NCI-H146 (cell line): Measurements from ENCODE around the gene CACTIN.
"Not testable (repeated sequence)": the region's sequence is repeated elsewhere in the genome, so short reads cannot be mapped to it uniquely, and the experiment has no call there.

Experiments used
- DNase-seq: peaks from one replicate; lab custom pipeline; 2025; lab: John Stamatoyannopoulos, UW

The CACTIN gene

DNA sequence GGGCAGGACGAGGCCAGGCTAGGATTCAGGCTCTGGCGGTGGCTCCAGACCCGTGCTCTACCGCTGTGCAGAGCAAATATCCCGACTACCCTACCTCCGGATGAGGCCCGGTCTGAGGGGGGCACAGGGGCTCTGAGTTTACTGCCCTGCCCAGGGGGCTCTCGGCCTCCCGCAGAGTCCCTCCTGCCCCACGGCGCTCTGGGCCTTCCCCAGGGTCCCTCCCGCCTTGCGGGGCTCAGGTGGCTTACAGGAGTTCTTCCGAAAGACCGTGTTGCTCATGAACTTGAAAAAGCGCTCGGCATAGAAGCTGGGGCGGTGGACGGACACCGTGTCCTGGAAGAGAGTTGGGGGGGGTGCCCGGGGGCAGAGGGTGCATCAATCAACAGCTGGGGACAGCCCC, 19.1 kb upstream of the CACTIN start:
- DNase-seq, result no peak

DNA sequence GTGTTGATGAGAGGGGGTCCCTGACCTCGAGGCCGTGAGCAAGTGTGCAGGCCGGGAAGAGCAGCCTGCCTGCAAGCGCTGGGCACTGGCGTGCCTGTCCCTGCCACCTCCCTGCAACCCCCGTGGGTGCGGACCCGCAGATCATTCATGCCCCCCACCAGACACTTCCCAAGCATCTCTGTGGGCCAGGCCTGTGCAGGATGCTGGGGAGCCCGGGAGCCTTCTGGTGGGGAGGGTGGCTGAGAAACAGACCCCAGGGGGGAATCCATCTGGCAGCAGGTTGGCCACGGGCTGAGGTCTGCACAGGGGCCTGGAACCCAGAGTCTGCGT, 18.4 kb upstream of the CACTIN start:
- no peak for DNase-seq

DNA sequence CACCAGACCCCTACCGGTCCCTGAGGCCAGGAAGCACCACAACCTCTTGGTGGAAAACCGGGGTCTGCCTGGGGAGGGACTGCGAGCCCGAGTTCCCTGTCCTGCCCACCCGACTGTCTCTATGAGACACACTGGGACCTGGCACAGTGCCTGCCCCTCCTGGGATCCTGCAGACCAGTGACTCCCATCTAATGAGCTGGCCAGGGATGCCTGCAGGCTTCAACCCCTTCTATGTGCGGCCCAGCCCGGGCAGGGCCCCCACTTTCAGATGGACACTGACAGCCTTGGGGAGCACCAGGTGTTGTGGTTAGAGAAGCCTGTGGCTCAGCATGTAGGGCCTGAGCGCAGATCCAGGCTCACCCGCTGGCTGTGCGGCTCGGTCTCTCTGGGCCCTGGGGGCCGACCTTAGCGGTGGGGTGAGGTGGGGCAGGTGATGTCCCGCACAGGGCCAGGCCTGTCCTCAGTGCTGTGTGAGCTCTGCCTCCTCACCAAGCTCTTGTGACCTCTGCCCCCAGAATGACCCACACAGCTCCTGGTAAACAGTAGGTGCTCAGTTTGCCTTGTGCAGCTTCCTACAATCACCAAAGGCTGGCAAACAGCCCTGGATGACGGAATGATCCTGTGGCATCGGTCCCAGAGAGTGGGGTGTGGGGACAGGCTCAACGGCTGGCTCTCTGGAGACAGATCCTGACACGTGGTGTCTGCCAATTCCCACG, 17.9 kb upstream of the CACTIN start:
- DNase-seq, result no peak

- DNase-seq, result no peak
These were observed 17.2 kb upstream of the CACTIN start for GRCh38 chr19:3643674-3644313.

DNA sequence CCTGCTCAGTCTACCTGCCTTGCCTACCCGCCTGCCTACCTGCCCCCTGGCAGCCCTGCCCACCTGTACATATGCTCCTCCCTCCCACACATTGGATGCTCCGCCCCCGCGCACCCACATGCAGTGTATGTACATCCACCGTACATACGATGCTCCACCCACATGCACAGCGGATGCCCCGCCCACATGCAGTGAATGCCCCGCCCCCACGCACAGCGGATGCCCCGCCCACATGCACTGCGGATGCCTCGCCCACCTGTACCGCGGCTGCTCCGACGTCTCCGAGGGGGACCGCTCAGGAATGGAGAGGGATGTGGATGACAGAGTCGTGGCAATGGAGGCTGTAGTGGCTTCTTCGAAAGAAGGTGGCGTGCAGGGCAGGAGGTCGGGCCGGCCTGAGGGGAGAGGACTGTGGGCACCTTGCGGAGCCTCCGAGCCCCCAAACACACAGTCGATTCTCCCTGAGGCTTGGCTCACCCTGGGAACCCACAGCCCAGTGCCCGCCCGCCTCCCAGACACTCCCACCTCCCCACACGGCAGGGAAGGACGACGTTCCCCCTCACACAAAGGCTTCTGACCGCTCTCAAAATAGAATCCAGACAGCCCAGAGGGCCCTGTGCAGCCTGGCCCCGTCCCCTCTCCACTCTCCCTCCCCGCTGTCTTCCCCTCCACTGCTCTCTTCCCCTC, 16.5 kb upstream of the CACTIN start:
- no peak for DNase-seq

- DNase-seq, result no peak
These were observed 15.7 kb upstream of the CACTIN start for GRCh38 chr19:3642296-3642695.

- DNase-seq, result no peak
These were observed 15.1 kb upstream of the CACTIN start for GRCh38 chr19:3641515-3642269.

- no peak for DNase-seq
These were observed 12.9 kb upstream of the CACTIN start for GRCh38 chr19:3639479-3639878.

DNA sequence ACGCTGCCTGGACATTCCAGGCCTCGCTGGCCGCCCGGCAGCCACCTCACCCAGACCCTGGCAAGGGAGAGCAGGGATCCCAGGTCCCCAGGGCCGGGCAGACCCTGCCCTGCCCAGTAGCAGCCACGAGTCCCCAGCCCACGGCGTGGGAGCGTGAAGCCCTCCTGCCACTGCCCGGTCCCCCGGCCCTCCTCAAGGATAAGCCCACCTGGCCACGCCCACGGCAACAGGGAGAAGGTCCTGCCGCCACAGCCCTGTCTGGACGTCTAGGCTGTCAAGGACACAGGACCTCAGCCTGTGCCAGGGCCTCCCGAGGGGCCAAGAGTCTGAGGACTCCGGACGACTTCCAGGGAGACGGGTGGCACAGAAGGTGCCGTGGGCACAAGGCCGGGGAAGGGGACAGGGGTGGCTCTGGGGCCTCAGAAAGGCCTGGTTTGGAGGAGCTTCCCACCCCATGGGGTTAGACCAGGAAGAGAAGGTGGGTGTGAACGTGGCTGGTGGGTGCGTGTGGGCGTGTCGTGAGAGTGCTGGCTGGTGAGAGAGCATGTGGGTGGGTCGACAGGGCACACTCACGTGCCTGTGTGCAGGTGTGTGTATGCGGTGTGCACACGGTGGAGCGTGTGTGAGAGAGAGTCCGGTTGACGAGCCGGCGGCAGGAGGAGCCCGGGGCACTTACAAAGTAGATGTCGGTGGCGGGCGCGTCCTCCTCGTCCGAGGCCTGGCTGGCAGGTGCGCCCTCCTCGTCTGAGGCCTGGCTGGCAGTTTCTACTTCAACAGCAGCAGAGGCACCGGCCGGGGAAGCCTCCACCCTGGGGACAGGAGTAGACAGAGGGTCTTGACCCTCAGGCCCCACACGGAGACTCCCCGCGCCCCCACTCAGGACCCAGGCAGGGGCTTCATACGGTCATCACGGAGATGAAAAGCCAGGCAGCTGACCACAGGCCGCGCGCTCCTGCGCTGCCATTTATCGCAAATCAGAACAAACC, 11.9 kb upstream of the CACTIN start:
- no peak for DNase-seq

DNA sequence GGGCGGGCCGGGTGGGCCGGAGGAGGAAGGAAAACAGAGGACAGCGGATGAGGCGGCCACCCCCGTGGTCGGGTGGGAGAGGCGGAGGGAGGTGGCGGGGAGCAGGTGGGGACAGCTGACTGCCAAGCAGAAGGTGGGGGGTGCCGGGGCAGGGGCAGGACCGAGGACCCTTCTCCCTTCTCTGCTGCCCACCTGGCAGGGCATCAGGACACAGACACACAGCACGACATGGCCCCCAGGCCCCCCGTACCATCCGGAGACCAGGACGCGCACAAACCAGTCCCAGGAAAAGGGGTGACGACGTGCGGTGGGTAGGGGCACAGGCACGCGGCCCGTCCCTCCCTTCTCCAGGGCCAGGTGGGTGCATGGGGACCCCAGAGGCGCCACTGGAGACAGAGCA, 11.0 kb upstream of the CACTIN start:
- no peak for DNase-seq

GRCh38 chr19:3636962-3637361, 10.4 kb upstream of the CACTIN start:
- no peak for DNase-seq

GRCh38 chr19:3636506-3636905, 9.9 kb upstream of the CACTIN start:
- no peak for DNase-seq

- no peak for DNase-seq
These were observed 8.0 kb upstream of the CACTIN start for GRCh38 chr19:3634496-3635045.

DNA sequence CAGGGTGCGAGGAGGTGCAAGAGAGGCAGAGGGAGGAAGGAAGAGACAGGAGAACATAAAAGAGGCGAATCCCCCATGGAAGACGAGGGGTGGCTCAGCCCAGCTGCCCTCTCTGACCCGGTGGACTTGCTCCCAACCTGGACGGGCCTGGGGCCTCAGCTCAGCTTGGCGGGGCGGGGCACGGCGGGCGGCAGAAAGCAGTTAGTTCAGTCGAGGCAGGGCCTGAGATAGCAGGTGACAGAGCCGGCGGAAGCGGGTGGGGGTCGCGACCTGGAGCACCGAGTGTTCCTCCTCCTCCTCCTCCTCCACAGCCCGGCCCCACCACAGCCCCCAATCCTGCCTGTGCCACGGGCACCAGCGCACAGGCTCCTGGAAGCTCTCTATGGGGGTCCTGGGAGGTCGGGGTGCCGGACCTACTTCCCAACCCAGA, 7.0 kb upstream of the CACTIN start:
- no peak for DNase-seq

DNA sequence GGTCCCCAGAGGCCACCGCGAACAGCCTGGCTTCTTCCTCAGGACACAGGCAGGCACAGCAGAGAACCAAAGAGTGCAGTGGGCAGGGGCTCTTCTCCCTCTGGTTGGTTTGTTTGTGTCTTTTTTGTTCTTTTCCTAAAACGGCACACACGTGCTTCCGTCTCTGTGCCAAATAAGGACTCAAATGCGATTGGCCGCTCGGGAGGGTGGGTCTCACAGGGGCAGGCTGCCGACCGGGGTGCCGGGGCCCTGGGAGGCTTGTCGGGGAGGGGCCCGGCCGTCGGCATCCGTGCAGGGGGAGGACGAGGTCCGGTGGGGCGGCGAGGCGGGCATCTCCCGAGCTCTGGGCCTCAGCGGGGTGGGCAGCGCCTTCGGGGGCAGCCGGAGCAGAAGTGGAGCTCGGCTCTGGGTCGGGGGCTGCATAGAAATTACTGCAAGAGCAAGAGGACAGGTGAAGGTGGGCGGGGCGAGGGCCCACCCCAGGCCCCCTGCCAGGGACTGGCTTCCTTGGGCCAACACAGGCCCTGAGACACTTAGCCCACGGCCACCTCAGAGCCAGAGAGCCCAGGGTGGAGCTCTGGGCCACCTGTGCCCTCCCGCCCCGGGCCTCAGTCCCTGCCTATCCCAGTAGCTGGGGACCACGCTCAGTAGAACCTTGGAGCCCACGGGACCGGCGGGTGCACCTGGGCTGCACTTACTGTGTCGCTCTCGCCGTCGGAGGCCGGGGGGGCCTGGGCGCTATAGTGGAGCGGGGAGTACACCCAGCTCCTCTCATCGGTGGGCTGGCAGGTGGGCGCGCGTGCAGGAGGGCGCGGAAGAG, 6.4 kb upstream of the CACTIN start:
- DNase-seq, result no peak

DNA sequence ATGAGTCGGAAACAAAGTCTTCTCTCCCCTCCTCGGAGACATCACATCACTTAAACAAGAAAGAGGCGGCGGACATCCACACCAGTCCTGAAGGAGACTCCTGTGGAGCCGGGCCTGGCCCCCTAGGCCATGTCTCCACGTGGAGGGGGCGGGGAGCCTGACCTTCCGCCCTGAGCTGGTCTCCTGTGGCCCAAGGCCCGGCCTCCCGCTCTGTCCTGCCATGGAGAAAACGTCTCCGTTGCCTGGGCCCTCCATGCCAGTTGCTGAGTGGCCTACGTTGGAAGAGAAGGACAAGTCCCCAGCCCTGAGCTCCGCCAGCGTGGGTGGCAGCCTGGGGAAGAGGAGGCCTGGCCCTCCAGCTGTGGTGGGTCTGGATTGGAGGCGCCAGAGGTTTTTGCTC, 5.5 kb upstream of the CACTIN start:
- DNase-seq, result no peak

GRCh38 chr19:3631053-3631861, 4.7 kb upstream of the CACTIN start:
- no peak for DNase-seq

DNA sequence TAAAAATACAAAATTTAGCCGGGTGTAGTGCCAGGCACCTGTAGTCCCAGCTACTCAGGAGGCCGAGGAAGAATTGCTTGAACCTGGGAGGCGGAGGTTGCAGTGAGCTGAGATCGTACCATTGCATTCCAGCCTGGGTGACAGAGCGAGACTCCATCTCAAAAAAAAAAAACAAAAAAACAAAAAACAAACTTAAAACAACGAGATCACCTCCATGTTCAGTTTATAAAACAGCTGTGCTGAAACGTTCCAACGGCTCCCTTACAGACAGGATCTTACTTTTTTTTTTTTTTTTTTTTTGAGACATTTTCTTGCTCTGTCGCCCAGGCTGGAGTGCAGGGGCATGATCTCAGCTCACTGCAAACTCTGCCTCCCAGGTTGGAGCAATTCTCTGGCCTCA, 2.2 kb upstream of the CACTIN start:
- not testable (repeated sequence) for DNase-seq

GRCh38 chr19:3627351-3627723, 747 bp upstream of the CACTIN start:
- DNase-seq, result no peak
